HG02973 (cell line): ENCODE measurements around the gene OR6C76.
"Not testable (repeated sequence)": the region's sequence is repeated elsewhere in the genome, so short reads cannot be mapped to it uniquely, and the experiment has no call there.

Source experiments
- ATAC-seq: cut with Tn5 transposase; IDR thresholded peaks from one replicate; pipeline ENCODE4 v1.9.1; 2021; ENCODE audit warnings: moderate library complexity; ENCODE audit not compliant: unreplicated experiment

Gene OR6C76

DNA sequence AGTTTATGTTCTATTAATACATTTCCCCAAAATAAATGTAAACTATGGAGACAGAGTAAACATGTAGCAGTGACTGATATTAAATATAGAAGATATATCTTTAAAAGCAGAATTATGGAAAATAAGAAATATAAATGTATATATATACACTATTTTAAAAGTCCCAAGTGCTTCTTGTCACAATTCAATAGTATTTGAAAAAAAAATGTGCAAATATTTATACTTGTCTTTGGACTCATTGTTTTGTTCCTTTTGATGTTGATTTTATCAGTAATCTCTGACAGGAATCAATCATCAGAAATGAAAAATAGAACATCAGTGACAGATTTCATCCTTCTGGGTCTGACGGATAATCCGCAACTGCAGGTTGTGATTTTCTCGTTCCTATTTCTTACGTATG, at the start of gene OR6C76:
Gene OR6C76, plus strand, starts transcription at position 301 of the 400 bp plus-strand sequence. Its CDS starts 0 bp downstream, at position 301.
- no peak for ATAC-seq

DNA sequence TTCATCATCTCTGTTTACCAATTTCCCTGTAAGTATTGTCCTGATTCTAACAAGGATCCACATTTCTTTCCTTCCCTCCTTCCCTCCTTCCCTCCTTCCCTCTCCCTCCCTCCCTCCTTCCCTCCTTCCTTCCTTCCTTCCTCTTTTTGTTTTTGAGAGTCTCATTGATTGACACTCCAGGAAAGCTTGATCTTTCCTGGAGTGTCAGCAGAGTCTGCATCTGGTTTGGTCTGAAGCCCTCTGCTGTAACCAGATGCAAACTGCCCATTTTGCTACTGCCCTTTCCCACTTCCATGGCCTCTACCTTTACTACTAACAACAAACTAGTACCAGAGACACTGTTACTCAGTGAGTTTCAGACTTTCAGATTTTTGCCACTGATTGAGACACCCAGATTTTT, 40.2 kb upstream of the OR6C76 start:
- ATAC-seq: no peak

DNA sequence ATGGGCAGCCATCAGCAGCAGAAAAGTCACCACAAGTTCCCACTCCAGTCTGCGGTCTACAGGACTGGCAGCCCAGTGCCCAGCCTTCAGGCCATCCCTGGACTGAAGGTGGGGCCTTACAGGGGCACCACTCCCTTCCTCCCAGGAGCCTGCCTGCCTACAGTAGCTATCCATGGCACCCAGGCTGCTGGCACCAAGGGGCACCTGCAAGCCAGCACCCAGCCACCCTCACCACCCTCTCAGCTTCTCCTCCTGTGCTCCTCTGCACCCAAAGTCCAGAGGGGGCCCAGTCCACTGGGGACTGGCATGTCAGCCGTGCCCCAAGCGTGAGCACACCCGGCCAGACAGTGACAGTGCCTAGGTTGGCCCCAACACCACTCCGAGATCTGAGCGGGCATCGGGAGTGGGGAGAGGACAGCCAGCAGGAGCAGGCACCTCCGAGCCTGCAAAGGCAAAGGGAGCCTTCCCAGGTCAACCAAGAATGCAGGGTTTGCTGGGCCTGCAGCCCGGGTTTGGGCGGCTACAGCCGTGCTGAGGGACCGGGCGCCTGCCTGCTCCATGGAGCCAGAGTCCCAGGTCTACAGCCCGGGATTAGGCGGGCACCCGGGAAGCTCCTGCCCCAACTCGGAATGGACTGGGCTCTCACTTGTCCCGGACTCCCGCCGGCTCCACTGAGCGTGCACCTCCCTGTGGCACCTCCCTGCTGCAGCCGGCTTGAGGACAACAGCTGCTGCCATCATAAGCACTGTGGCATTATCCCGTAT, 33.8 kb upstream of the OR6C76 start:
- no peak for ATAC-seq

DNA sequence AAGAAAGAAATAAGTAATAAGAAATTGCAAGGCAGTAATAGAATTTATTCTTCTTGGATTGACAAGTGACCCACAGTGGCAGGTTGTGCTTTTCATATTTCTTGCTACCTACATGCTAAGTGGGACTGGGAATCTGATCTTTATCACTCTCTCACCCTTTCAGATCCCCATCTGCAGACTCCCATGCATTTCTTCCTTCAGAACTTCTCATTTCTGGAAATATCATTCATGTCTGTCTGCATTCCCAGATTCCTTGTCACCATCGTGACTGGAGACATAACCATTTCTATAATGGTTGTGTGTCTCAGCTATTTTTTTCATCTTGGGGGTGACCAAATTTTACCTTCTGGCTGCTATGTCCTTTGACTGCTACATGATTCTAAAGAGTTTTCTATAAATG, 29.7 kb upstream of the OR6C76 start:
- ATAC-seq: no peak

DNA sequence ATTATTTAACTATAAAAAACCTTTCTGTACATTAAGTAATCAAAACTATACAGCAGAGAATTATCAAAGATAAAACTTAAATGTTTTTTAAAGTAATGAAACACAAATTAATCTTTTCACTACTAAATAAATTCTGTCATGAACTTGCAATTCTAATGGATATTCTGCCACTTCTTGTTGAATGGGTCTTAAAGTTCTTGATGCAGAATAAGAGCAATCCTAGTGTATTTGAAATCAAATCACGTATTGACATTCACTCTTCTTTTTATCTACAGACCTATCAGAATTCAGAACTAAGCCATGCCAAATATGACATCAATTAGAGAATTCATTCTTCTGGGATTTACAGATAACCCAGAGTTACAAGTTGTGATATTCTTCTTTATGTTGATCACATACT, 25.8 kb upstream of the OR6C76 start, which contains the start of gene OR6C65:
Gene OR6C65, plus strand, starts transcription at position 301 of the 400 bp plus-strand sequence. Its CDS starts 0 bp downstream, at position 301.
- no peak for ATAC-seq

DNA sequence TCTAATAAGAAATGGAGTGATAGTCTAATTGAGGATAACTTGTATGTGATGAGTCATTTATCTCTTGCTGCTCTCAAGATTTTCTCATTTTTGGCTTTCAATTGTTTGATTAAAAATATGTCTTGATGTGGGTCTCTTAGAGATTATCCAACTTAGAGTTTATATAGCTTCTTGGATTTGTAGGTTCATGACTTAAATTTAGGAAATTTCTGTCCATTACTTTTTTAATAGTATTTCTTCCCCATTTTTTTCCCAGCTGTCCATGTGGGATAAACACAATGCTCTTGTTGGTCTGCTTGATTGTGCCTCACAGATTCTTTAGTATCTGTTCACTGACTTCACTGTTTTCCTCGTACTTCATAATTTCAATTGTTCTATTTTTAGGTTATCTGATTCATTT, 18.2 kb upstream of the OR6C76 start:
- ATAC-seq: no peak

DNA sequence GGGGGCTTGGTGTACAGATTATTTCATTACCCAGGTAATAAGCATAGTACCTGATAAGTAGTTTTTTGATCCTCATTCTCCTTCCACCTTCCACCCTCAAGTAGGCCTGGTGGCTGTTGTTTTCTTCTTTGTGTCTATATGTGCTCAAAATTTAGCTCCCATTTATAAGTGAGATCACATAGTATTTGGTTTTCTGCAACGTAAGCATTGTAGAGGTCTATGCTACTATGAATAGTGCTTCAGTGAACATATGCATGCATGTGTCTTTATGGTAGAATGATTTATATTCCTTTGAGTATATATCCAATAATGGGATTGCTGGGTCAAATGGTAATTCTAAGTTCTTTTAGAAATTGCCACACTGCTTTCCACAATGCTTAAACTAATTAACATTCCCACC, 16.9 kb upstream of the OR6C76 start:
- not testable (repeated sequence) for ATAC-seq

DNA sequence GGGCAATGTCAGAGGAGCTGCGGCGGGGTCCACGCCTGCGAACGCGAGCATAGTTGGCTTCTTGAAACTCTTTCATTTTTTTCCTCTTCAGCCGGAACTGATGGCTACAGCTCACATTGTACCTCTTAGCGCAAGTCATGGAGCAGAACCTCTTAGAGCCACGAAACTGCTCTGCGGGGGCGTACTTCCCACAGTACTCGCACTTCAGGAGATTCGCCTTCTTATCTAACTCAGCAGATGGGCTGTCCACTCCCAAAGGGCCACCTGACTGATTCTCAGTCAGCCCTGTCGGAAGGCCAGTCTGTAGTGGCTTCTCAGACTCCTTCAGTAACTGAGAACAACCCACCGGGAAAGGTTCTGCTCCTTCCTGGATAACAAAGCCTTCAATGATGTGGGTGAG, 13.9 kb upstream of the OR6C76 start:
- not testable (repeated sequence) for ATAC-seq

DNA sequence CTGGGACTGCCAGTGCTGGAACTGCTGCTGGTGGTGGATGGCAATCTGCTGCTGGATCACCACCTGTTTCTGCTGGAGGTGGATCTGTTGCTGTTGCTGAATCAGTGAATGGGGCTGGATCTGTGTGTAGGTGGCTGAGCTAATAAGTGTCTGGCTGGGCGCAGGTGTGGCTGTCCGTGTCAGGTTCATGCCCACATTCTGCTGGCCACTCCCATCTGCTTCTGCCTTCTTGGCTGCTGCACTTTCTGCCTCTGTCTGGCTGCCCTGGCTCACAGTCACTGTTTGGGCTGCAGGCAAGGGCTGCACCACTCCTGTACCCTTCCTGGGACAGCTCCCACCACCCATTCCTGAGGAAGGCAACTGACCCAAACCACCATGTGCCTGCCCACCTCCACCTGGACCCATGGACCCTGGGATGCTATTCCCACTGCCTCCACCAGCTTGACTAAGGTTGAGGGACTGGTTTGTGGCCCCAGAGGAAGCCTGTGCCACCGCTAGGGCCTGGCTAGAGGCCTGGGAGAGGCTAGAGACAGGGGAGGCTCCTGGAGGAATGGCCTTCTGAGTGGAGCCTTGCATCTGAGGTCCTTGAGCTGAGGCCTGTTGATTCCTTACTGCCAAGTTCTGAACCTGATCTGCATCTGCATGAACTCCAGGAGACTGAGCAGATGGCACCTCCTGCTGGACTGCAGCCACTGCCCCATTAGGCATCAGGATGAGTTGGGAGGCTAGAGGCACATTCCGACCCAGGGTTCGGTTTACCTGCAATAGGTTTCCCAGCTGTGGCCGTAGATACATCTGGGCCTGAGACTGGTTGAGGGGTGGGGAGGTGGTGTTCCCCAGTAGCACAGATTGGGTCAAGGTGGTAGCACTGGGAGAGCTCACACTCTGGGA, 12.3 kb upstream of the OR6C76 start:
- ATAC-seq: not testable (repeated sequence)

DNA sequence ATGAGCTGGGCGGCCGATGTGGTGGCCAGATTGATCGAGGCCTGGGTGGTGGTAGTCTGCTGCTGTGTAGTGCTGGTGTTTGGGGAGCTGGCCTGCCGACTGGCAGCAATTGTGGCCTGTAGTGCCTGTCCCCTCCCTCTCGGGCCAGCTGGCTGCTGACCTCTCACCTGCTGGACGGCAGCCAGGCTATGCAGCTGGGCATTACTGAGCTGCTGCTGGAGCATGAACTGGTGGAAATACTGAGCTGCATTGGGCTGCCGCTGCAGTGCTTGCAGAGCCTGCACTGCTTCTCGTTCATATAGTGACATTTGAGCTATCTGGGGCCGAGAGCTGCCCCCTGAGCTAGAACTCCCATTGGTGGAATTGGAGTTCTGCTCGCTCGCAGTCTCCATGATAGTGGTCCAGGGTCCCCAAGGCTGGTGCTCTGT, 11.6 kb upstream of the OR6C76 start:
- not testable (repeated sequence) for ATAC-seq

DNA sequence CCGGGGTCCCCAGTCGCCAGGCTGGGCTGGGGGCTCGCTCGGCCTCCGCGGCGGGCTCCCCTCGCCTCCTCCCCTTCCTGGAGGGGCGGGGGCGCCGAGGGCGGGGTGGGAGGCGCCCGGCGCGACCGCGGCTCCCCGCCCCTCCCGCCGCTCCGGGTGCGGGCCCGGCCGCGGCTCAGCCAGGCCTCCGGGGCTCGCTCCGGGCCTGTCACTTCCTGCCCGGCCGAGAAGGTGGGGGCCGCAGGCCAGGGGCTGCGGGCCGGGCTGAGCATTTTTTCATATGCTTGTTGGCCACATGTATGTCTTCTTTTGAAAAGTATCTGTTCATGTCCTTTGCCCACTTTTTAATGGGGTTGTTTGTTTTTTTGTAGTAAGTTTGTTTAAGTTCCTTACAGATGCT, 11.2 kb upstream of the OR6C76 start:
- ATAC-seq: not testable (repeated sequence)

DNA sequence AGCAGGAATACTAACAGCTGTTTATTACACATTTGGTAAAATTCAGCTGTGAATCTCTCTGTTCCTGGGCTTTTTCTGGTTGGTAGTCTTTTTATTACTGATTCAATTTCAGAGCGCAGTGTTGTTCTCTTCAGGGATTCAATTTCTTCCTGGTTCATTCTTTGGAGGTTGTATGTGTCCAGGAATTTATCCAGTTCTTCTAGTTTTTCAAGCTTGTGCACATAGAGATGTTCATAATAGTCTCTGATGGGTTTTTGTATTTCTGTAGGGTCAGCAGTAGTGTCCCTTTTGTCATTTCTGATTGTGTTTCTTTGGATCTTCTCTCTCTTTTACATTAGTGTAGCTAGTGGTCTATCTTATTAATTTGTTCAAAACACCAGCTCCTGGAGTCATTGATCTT, 9.1 kb upstream of the OR6C76 start:
- ATAC-seq: no peak

DNA sequence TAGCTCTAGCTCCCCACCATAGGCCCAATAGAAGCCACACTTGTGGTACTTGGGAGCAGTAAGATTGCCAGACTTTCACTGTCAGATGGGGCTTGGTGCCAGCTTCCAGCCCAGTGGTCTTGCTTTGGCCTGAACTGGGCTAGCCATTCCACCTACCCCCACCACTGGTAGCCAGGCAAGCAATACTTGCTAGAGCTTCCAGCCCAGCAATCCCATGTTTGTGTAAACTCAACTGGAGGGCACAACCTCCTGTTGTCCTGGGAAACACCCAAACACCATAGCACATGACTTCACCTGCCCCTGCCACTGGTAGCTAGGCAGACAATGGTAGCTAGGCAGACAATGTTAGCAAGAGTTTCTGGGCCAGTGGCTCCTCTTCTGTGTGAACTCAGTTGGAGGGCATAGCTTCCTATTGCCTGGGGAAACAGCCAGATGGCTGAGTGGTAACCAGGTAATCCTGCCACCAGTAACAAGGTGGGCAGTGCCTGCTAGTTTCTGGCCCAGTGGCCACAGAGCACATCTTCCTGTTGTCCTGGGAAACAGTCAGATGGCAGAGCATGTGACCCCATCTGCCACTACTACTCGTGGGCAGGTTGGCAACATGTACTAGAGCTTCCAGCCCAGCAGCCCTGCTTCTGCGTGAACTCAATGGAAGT, 5.6 kb upstream of the OR6C76 start:
- ATAC-seq: no peak

DNA sequence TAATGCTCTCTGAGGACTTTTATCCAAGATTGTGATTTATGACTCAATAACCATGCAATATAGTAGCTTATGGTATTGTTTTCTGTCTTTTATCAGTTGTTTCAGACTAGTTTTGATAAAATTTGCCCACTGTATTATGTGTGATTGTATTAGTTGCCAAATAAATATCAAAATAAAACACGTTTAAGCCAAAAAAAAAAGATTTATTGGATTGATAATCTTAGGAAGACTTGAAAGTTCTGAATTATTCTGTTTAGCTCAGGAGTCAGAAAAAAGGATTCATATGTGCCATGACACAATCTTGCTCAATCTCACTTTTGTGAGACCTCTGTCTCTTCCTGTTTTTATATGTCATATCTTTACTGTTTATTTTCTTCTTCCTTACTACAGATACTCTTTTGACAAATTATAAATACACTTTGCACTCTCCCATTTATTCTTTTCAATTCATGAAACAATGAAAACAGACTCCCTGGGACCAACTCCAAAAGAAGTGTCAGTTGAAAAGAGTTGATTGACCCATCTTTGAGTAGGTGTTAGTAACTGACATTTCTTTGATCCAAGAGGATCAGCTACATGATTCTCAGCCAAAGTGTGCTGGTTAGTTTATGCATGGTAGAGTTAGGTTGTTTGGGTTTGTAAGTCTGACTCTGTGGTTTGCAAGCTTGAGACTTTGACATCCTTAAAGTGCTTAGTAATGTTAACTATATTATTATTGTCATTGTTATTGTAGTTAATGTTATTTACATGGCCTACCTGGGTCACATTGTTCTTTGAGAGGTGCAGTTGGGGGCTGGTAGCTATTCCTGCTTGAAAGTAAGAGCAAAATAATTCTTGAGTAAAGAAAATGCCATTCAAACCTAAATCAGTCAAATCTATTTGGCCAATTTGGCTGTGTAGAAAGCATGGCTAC, 2.5 kb downstream of the OR6C76 start:
- no peak for ATAC-seq

DNA sequence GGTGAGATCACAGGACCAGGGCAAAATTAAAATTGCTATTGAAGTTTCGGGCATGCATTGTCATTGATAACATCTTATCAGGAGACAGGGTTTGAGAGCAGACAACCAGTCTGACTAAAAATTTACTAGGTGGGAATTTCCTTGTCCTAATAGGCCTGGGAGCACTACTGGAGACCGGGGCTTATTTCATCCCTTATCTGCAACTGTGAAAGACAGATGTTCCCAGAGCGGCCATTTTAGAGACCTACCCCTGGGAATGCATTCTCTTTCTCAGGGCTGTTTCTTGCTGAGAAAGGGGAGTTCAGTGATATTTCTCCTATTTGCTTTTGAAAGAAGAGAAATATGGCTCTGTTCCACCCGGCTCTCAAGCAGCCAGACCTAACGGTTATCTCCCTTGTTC, 15.2 kb downstream of the OR6C76 start:
- ATAC-seq: not testable (repeated sequence)

DNA sequence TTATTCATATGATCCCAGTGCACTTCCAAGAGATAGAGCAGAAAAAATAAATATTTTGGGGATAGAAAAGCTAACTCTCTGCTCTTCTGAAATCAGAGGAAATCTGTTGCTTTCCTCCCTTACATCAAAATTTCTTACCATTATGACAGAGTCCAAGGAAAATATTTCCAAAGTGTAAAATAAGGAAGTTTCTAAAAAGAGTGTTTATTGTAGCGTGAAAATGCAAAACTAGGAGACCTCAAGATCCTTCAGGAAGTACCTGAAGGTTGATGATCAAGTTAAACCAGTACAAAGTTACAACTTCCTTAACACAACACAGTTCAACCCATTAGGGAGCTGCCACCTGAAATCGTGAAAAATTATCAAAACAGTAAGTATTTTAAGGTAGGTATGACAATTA, 17.7 kb downstream of the OR6C76 start, which contains the start of gene OR6C2:
Gene OR6C2, plus strand, starts transcription at position 301 of the 400 bp plus-strand sequence. CDS start 8,138 bp downstream, outside the sequence.
- ATAC-seq: no peak

DNA sequence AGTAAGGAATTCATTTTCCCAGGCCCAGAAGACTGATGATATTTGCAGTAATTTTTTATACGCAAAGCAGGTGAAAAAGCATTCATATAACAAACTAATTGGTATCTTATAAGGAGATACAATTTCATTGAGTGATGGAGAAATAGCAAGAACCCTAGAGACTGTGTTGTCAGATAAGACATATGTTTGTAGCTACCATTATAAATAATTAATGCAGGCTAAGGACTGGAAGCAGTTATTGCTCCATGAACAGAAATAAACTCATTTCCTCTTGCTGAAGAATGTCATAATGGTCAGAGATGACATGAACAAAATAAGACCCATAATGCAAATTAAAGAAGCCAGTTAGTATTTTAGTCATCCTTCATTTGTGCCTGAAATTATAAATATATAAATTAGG, 19.3 kb downstream of the OR6C76 start:
- no peak for ATAC-seq

DNA sequence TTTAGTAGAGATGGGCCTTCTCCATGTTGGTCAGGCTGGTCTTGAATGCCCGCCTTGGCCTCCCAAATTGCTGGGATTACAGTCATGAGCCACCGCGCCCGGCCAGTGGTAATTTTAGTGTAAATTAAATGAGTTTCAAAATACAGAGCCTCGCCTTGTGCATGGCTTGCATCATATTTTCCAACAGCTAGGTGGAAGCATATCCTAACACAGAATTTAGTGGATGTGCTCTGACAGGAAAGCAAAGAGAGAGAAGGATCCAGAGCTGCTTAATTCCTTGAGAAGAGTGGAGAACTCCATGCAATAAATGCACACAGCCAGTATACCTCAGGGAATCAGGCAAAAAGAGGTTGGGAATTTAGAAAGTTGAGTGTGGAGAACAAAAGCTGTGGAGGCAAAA, 20.3 kb downstream of the OR6C76 start:
- ATAC-seq: no peak

DNA sequence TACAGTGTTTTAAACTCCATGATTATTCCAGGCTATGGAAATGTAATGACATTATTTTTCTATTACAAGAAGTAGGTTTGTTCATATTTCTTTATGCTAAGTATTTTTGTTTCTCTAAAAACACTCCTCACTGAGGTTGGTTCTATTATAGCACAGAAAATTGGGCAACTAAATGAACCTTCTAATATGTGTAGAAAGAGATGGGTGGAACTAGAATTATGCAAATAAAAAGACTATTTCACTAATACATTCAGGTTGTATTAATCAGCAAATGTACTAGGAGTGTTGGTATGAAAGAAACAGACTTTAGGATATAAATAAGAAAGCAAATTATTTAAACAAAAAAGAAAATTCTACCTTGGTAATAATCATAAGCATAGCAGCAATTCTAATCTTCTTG, 22.8 kb downstream of the OR6C76 start:
- ATAC-seq: no peak

DNA sequence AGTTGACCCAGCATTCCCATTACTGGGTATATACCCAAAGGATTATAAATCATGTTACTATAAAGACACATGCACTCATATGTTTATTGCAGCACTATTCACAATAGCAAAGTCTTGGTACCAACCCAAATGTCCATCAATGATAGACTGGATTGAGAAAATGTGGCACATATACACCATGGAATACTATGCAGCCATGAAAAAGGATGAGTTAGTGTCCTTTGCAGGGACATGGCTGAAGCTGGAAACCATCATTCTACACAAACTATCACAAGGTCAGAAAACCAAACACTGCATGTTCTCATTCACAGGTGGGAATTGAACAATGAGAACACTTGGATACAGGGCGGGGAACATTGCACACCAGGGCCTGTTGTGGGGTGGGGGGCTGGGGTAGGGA, 38.9 kb downstream of the OR6C76 start:
- not testable (repeated sequence) for ATAC-seq
